ENCODE results near the gene GID8. TPM values are rescaled to one million over a fixed set of nuclear protein-coding genes. Genes with fewer than 3 reads are reported as not detected.

Gene GID8
- total and polyA plus RNA-seq, 2 donors (not counting 1 experiment from before 2014, with no cell fraction given), result 12.4 to 47.4 TPM

GRCh38 chr20:62990306-62990825 is 52.4 kb downstream of the GID8 start:
- H3K9ac ChIP-seq (ENCODE audit: low read length), result no peak overlapping the region
- ChIA-PET CTCF (interaction anchor here (0.9 kb wide), 1 partner anchor 10 kb away, joined by 3 read pairs; no protein-coding TSS in a partner anchor), POLR2A (no interaction called here)
- WGBS (ENCODE audit: insufficient coverage), result 90% methylated on average over 21 of the region's 22 CpGs
- Mint-ChIP-seq H3K9me3 (ENCODE audit: insufficient read depth) (no peaks in the 10 kb centered on the region), H3K27me3 (peaks cover 40% of the 10 kb centered on the region), H3K4me1 (peaks cover 5% of the 10 kb centered on the region), H3K4me3 (no peak overlapping the region), H3K27ac (no peak overlapping the region)
- no peak for DNase-seq
- no peak overlapping the region for H3K4me2 ChIP-seq (replicated peaks; ENCODE audit: low read depth, low read length, poor library complexity, severe bottlenecking)
- ATAC-seq (ENCODE audit: low read depth), result no peak
- intact Hi-C loops (cut with micrococcal nuclease), result no loop called here
- H3K36me3 ChIP-seq (replicated peaks in 1 of 2; ENCODE audit: control extremely low read depth in 1 of 2, control insufficient read depth in 1 of 2, extremely low read depth in 1 of 2, insufficient read depth in 2 of 2, low read length in 1 of 2), result no peaks in the 10 kb centered on the region
- H3K4me1 ChIP-seq (ENCODE audit: control insufficient read depth in 2 of 2, insufficient read depth in 2 of 2, low read length in 2 of 2), result peaks cover 6 to 7% of the 10 kb centered on the region in 2 donors
- peaks cover 0 to 34% (median under 1%) of the 10 kb centered on the region in 4 experiments for H3K27me3 ChIP-seq (replicated peaks in 1 of 4; ENCODE audit: control extremely low read depth in 1 of 4, control insufficient read depth in 3 of 4, insufficient read depth in 4 of 4, low read length in 3 of 4)
- no peaks in the 10 kb centered on the region for H3K79me2 ChIP-seq (ENCODE audit: control insufficient read depth, insufficient read depth, low read length)
- TF ChIP-seq EZH2 (IDR thresholded peaks at IDR 0.05; ENCODE audit: borderline replicate concordance, insufficient read depth, low read depth, low read length, poor library complexity, severe bottlenecking), result no peak
- TF ChIP-seq, protein P1, sequence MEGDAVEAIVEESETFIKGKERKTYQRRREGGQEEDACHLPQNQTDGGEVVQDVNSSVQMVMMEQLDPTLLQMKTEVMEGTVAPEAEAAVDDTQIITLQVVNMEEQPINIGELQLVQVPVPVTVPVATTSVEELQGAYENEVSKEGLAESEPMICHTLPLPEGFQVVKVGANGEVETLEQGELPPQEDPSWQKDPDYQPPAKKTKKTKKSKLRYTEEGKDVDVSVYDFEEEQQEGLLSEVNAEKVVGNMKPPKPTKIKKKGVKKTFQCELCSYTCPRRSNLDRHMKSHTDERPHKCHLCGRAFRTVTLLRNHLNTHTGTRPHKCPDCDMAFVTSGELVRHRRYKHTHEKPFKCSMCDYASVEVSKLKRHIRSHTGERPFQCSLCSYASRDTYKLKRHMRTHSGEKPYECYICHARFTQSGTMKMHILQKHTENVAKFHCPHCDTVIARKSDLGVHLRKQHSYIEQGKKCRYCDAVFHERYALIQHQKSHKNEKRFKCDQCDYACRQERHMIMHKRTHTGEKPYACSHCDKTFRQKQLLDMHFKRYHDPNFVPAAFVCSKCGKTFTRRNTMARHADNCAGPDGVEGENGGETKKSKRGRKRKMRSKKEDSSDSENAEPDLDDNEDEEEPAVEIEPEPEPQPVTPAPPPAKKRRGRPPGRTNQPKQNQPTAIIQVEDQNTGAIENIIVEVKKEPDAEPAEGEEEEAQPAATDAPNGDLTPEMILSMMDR (IDR thresholded peaks at IDR 0.05), result no peak
- no peak overlapping the region for H3K27ac ChIP-seq (ENCODE audit: low read length in 2 of 2)
- H3K4me3 ChIP-seq (ENCODE audit: control extremely low read depth in 1 of 5, extremely low read depth in 1 of 5, insufficient read depth in 1 of 5, low read depth in 2 of 5, low read length in 4 of 5), result no peak overlapping the region
- no peaks in the 10 kb centered on the region for H3K9me3 ChIP-seq (ENCODE audit: control extremely low read depth in 1 of 3, control insufficient read depth in 2 of 3, insufficient read depth in 1 of 3, low read length in 2 of 3)
- no peak overlapping the region for H2AFZ ChIP-seq (ENCODE audit: insufficient read depth, low read depth, low read length, poor library complexity, severe bottlenecking)
- no peaks in the 10 kb centered on the region for H4K20me1 ChIP-seq (ENCODE audit: control insufficient read depth, insufficient read depth, low read length, poor library complexity, severe bottlenecking)

DNA sequence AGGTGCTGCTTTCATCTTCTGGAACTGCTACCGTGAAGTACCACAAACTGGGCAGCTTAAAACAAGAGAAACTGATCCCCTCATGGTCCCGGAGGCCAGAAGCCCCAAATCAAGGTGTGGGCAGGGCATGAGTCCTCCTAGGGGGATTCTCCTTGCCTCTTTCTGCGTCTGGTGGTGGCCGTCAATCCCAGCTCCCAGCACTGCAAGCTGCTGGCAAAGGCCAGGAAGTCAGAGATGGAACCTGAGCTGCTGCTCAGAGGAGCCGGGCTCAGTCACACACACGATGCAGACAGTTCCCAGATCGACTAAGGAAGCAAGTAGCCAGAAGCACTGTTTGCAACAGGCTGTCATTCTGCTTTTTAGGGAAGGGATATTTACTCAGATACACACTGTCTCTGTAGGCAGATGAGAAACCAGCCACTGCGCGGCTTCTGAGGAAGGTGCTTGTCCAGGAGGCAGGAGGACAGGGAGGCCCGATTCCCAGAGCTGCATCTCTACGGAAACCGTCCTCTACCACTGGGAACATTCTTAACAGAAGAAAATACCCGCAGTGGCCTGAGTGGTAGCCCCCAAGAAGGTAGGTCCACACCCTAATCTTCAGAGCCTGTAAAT is 53.4 kb downstream of the GID8 start:
- Histone ChIP-seq H3K9me3 (ENCODE audit: control extremely low read depth in 1 of 3, control insufficient read depth in 2 of 3, insufficient read depth in 1 of 3, low read length in 2 of 3) (no peaks in the 10 kb centered on the region), H3K4me3 (ENCODE audit: control extremely low read depth in 1 of 5, extremely low read depth in 1 of 5, insufficient read depth in 1 of 5, low read depth in 2 of 5, low read length in 4 of 5) (no peak overlapping the region), H3K36me3 (replicated peaks in 1 of 2; ENCODE audit: control extremely low read depth in 1 of 2, control insufficient read depth in 1 of 2, extremely low read depth in 1 of 2, insufficient read depth in 2 of 2, low read length in 1 of 2) (no peaks in the 10 kb centered on the region), H3K79me2 (ENCODE audit: control insufficient read depth, insufficient read depth, low read length) (no peaks in the 10 kb centered on the region), H2AFZ (ENCODE audit: insufficient read depth, low read depth, low read length, poor library complexity, severe bottlenecking) (no peak overlapping the region), H3K4me1 (ENCODE audit: control insufficient read depth in 2 of 2, insufficient read depth in 2 of 2, low read length in 2 of 2) (peaks cover 6 to 7% of the 10 kb centered on the region in 2 donors), H3K27ac (ENCODE audit: low read length in 2 of 2) (no peak overlapping the region), H4K20me1 (ENCODE audit: control insufficient read depth, insufficient read depth, low read length, poor library complexity, severe bottlenecking) (no peaks in the 10 kb centered on the region), H3K9ac (ENCODE audit: low read length) (no peak overlapping the region), H3K4me2 (replicated peaks; ENCODE audit: low read depth, low read length, poor library complexity, severe bottlenecking) (no peak overlapping the region), H3K27me3 (replicated peaks in 1 of 4; ENCODE audit: control extremely low read depth in 1 of 4, control insufficient read depth in 3 of 4, insufficient read depth in 4 of 4, low read length in 3 of 4) (peaks cover 0 to 26% (median under 1%) of the 10 kb centered on the region in 4 experiments)
- Mint-ChIP-seq H3K9me3 (ENCODE audit: insufficient read depth) (no peaks in the 10 kb centered on the region), H3K27me3 (peaks cover 39% of the 10 kb centered on the region), H3K4me1 (peaks cover 5% of the 10 kb centered on the region), H3K4me3 (no peak overlapping the region), H3K27ac (no peak overlapping the region)
- DNase-seq (no peak), ATAC-seq (ENCODE audit: low read depth) (no peak)
- 76% methylated on average over 7 of the region's 13 CpGs for WGBS (ENCODE audit: insufficient coverage)
- CTCF ChIA-PET, result interaction anchor here (0.9 to 1.0 kb wide), 2 partner anchors 11 to 13 kb away, joined by 3 read pairs; no protein-coding TSS in a partner anchor
- TF ChIP-seq, protein P1 (IDR thresholded peaks at IDR 0.05), result no peak
- TF ChIP-seq EZH2 (IDR thresholded peaks at IDR 0.05; ENCODE audit: borderline replicate concordance, insufficient read depth, low read depth, low read length, poor library complexity, severe bottlenecking), result no peak
- intact Hi-C loops (cut with micrococcal nuclease), result no loop called here
- POLR2A ChIA-PET, result no interaction called here
